GM12865 (cell line): ENCODE measurements around the gene SCIN.

Source experiments
- DNase-seq: peaks from one replicate; pipeline ENCODE4 v3.0.0; 2010; ENCODE audit warnings: low read depth
- H3K4me3 ChIP-seq: 2 replicates; pipeline ENCODE4 v1.5.1; 2011; ENCODE audit warnings: mild to moderate bottlenecking, low read depth, low read length, control low read depth
- CTCF ChIP-seq: IDR thresholded peaks from 2 replicates; pipeline ENCODE4 v1.5.1; 2011; ENCODE audit warnings: low read length, control low read depth, low read depth, inconsistent platforms; ENCODE audit not compliant: insufficient read depth; ENCODE audit errors: missing control alignments

Gene SCIN

GRCh38 chr7:12708314-12708713 is 137.8 kb downstream of the SCIN start:
- no peak for TF ChIP-seq CTCF
- DNase-seq = no peak
- H3K4me3 ChIP-seq = no peak overlapping the region
